ENCODE results near the gene ZNF787.

GRCh38 chr19:56149656-56150038 lies 28.6 kb upstream of the ZNF787 start:
- TF ChIP-seq CTCF (IDR thresholded peaks at IDR 0.05; ENCODE audit: low read depth, low read length) (no peak), EZH2phosphoT487 (IDR thresholded peaks at IDR 0.05; ENCODE audit: low read depth) (no peak)

Data from OCI-LY3 (cell line).